Spleen (tissue), 7 donors: Measurements from ENCODE around the gene DDX3X.
"Not testable (repeated sequence)": the region's sequence is repeated elsewhere in the genome, so short reads cannot be mapped to it uniquely, and the experiment has no call there.

ENCODE experiments used
- CTCF ChIP-seq, 11 experiments: fragments of 200-600 bp in 7 of 11; fragments of 450-650 bp in 4 of 11; sonication (generic) in 4 of 11; IDR thresholded peaks in 8 of 11; conservative IDR thresholded peaks in 3 of 11; 1 replicate in 7 of 11; 2 replicates in 4 of 11; pipeline versions ENCODE4 v1.4.0 to v1.8.0; 2016 to 2021; ENCODE audit warnings: antibody characterized with exemption in 11 of 11, inconsistent platforms in 4 of 11, mild to moderate bottlenecking in 1 of 11
- POLR2A ChIP-seq, 3 donors: fragments of 450-650 bp; IDR thresholded peaks; one replicate each; pipeline ENCODE4 v1.5.1; 2017; ENCODE audit warnings: antibody characterized with exemption in 3 of 3, mild to moderate bottlenecking in 1 of 3
- POLR2AphosphoS5 ChIP-seq, 3 donors: sonication (generic); formaldehyde crosslinking; IDR thresholded peaks; one replicate each; pipeline ENCODE4 v1.5.1; 2017; ENCODE audit warnings: antibody characterized with exemption in 3 of 3
- donor health status: DM: no; HTN: no; CAD: no; lungs with moderate emphysema.
- donor health status: DM: no; HTN: no; CAD: no.
- donor health status: DM: no; HTN: no; CAD: no.

- TF ChIP-seq POLR2A (IDR thresholded peaks at IDR 0.05); POLR2AphosphoS5 (IDR thresholded peaks at IDR 0.05); CTCF (IDR thresholded peaks at IDR 0.05 in 8 of 11, conservative IDR thresholded peaks at IDR 0.05 in 3 of 11): not testable (repeated sequence)
Observed at GRCh38 chrX:41402556-41402955, 68.6 kb downstream of the DDX3X start.
